Large intestine (tissue), 3 donors: ENCODE measurements around the gene RBM28. TPM values are rescaled to one million over a fixed set of nuclear protein-coding genes. Genes with fewer than 3 reads are reported as not detected.

ENCODE experiments used
- DNase-seq, 2 donors: peaks; one replicate each; pipeline versions ENCODE4 v3.0.0 to v3.0.0-alpha.2; 2013
- H3K27ac ChIP-seq: one replicate; pipeline ENCODE4 v1.5.1; 2013; ENCODE audit warnings: low read length
- H3K27me3 ChIP-seq: 2 replicates; pipeline ENCODE4 v1.6.1; 2013; ENCODE audit warnings: low read length; ENCODE audit not compliant: control insufficient read depth, insufficient read depth
- H3K36me3 ChIP-seq: 2 replicates; pipeline ENCODE4 v1.6.1; 2013; ENCODE audit warnings: low read length; ENCODE audit not compliant: control insufficient read depth, insufficient read depth
- H3K4me1 ChIP-seq: one replicate; pipeline ENCODE4 v1.6.1; 2013; ENCODE audit warnings: low read length; ENCODE audit not compliant: control insufficient read depth, insufficient read depth
- H3K4me3 ChIP-seq: one replicate; pipeline ENCODE4 v1.5.1; 2013; ENCODE audit warnings: low read length
- H3K9me3 ChIP-seq: one replicate; pipeline ENCODE4 v1.6.1; 2013; ENCODE audit warnings: mild to moderate bottlenecking, low read depth, low read length, moderate library complexity; ENCODE audit not compliant: control insufficient read depth
- WGBS: methylation state at CpG from one replicate; pipeline ENCODE4 v1.1.5; 2013; ENCODE audit warnings: low lambda C conversion rate; ENCODE audit not compliant: insufficient coverage; 5-methylcytosine and 5-hydroxymethylcytosine counted together
- polyA plus RNA-seq: library from polyadenylated mRNA; unstranded; fragments of 120-200 nt; gene quantifications from one replicate; pipeline ENCODE4 v1.2.1, GENCODE V29; 2013

RBM28 gene
- polyA plus RNA-seq, 1 donor, result 25.3 TPM

- Histone ChIP-seq H3K4me3 (no peak overlapping the region), H3K27ac (no peak overlapping the region), H3K4me1 (no peaks in the 10 kb centered on the region), H3K36me3 (no peaks in the 10 kb centered on the region), H3K9me3 (no peaks in the 10 kb centered on the region), H3K27me3 (peaks cover 17% of the 10 kb centered on the region)
- no CpG with 5 or more reads among the region's 4 CpGs for WGBS
- DNase-seq, result no peak
Observed at GRCh38 chr7:128385988-128386925, 42.5 kb upstream of the RBM28 start.

GRCh38 chr7:128384726-128385125, 41.0 kb upstream of the RBM28 start:
- Histone ChIP-seq H3K4me1 (no peaks in the 10 kb centered on the region), H3K4me3 (no peak overlapping the region), H3K27me3 (peaks cover 17% of the 10 kb centered on the region), H3K9me3 (no peaks in the 10 kb centered on the region), H3K27ac (no peak overlapping the region), H3K36me3 (no peaks in the 10 kb centered on the region)
- WGBS, result no CpG with 5 or more reads among the region's 7 CpGs
- no peak for DNase-seq

- H3K9me3 ChIP-seq, result no peaks in the 10 kb centered on the region
- no peak for DNase-seq
- no peak overlapping the region for H3K27ac ChIP-seq
- H3K27me3 ChIP-seq, result peaks cover 13% of the 10 kb centered on the region
- H3K36me3 ChIP-seq, result no peaks in the 10 kb centered on the region
- H3K4me3 ChIP-seq, result no peak overlapping the region
- WGBS, result no CpG with 5 or more reads among the region's 3 CpGs
- no peaks in the 10 kb centered on the region for H3K4me1 ChIP-seq
Observed at GRCh38 chr7:128383776-128384175, 40.1 kb upstream of the RBM28 start.

- Histone ChIP-seq H3K27ac (no peak overlapping the region), H3K9me3 (no peaks in the 10 kb centered on the region), H3K4me1 (no peaks in the 10 kb centered on the region), H3K27me3 (no peaks in the 10 kb centered on the region), H3K36me3 (no peaks in the 10 kb centered on the region), H3K4me3 (no peak overlapping the region)
- no peak for DNase-seq
- no CpG with 5 or more reads among the region's 19 CpGs for WGBS
Observed at GRCh38 chr7:128381161-128381821, 37.6 kb upstream of the RBM28 start.

- H3K27ac ChIP-seq, result no peak overlapping the region
- DNase-seq, result no peak
- no peak overlapping the region for H3K4me3 ChIP-seq
- no peaks in the 10 kb centered on the region for H3K27me3 ChIP-seq
- H3K36me3 ChIP-seq, result no peaks in the 10 kb centered on the region
- WGBS, result no CpG with 5 or more reads among the region's 3 CpGs
- no peaks in the 10 kb centered on the region for H3K4me1 ChIP-seq
- no peaks in the 10 kb centered on the region for H3K9me3 ChIP-seq
Observed at GRCh38 chr7:128380483-128381106, 36.9 kb upstream of the RBM28 start.

GRCh38 chr7:128379900-128380479, 36.3 kb upstream of the RBM28 start:
- H3K4me1 ChIP-seq, result no peaks in the 10 kb centered on the region
- H3K36me3 ChIP-seq, result no peaks in the 10 kb centered on the region
- H3K27me3 ChIP-seq, result no peaks in the 10 kb centered on the region
- H3K27ac ChIP-seq, result no peak overlapping the region
- DNase-seq, result no peak
- H3K9me3 ChIP-seq, result no peaks in the 10 kb centered on the region
- no peak overlapping the region for H3K4me3 ChIP-seq
- WGBS, result 58% methylated on average over 2 of the region's 6 CpGs

GRCh38 chr7:128378637-128379036, 34.9 kb upstream of the RBM28 start:
- no peak for DNase-seq
- H3K36me3 ChIP-seq, result no peaks in the 10 kb centered on the region
- no peak overlapping the region for H3K4me3 ChIP-seq
- H3K9me3 ChIP-seq, result no peaks in the 10 kb centered on the region
- WGBS, result 43% methylated on average over 1 of the region's 2 CpGs
- H3K27ac ChIP-seq, result no peak overlapping the region
- H3K27me3 ChIP-seq, result no peaks in the 10 kb centered on the region
- H3K4me1 ChIP-seq, result no peaks in the 10 kb centered on the region

- WGBS, result 100% methylated on average over 1 of the region's 3 CpGs
- no peaks in the 10 kb centered on the region for H3K9me3 ChIP-seq
- H3K27ac ChIP-seq, result no peak overlapping the region
Observed at GRCh38 chr7:128376077-128376476, 32.4 kb upstream of the RBM28 start.

GRCh38 chr7:128374041-128374440, 30.3 kb upstream of the RBM28 start:
- no peaks in the 10 kb centered on the region for H3K9me3 ChIP-seq
- no peak for DNase-seq
- H3K36me3 ChIP-seq, result no peaks in the 10 kb centered on the region
- H3K4me3 ChIP-seq, result no peak overlapping the region
- H3K27me3 ChIP-seq, result no peaks in the 10 kb centered on the region
- no peak overlapping the region for H3K27ac ChIP-seq
- H3K4me1 ChIP-seq, result no peaks in the 10 kb centered on the region
- no CpG with 5 or more reads among the region's 1 CpG for WGBS

More at GRCh38 chr7:128376077-128376476, 32.4 kb upstream of the RBM28 start:
- H3K4me3 ChIP-seq, result no peak overlapping the region
- H3K4me1 ChIP-seq, result no peaks in the 10 kb centered on the region
- DNase-seq, result no peak
- no peaks in the 10 kb centered on the region for H3K27me3 ChIP-seq
- H3K36me3 ChIP-seq, result no peaks in the 10 kb centered on the region

GRCh38 chr7:128373606-128374005, 29.9 kb upstream of the RBM28 start:
- Histone ChIP-seq H3K27ac (no peak overlapping the region), H3K36me3 (no peaks in the 10 kb centered on the region), H3K4me1 (no peaks in the 10 kb centered on the region), H3K4me3 (no peak overlapping the region), H3K27me3 (no peaks in the 10 kb centered on the region), H3K9me3 (no peaks in the 10 kb centered on the region)
- no CpG with 5 or more reads among the region's 2 CpGs for WGBS
- no peak for DNase-seq
